NCI-H2081 treated with DMSO at 0.1 percent for 48 hours (cell line): Measurements from ENCODE around the gene SLC34A3.
"Not testable (repeated sequence)": the region's sequence is repeated elsewhere in the genome, so short reads cannot be mapped to it uniquely, and the experiment has no call there.

Experiments
- DNase-seq: peaks from one replicate; lab custom pipeline; 2025; lab: John Stamatoyannopoulos, UW

Gene SLC34A3

GRCh38 chr9:137255448-137256114, 24.9 kb downstream of the SLC34A3 start:
- no peak for DNase-seq

GRCh38 chr9:137256362-137256761, 25.7 kb downstream of the SLC34A3 start:
- DNase-seq, result no peak

GRCh38 chr9:137256856-137257255, 26.2 kb downstream of the SLC34A3 start:
- no peak for DNase-seq

- not testable (repeated sequence) for DNase-seq
Measured at GRCh38 chr9:137262173-137262908, 31.6 kb downstream of the SLC34A3 start.

- DNase-seq, result no peak
Measured at GRCh38 chr9:137262909-137263285, 32.2 kb downstream of the SLC34A3 start.

- no peak for DNase-seq
Measured at GRCh38 chr9:137263506-137263905, 32.8 kb downstream of the SLC34A3 start.

- DNase-seq, result no peak
Measured at GRCh38 chr9:137264067-137264466, 33.4 kb downstream of the SLC34A3 start.

- DNase-seq, result no peak
Measured at GRCh38 chr9:137265496-137266161, 34.9 kb downstream of the SLC34A3 start.

- DNase-seq, result no peak
Measured at GRCh38 chr9:137266162-137266527, 35.4 kb downstream of the SLC34A3 start.

- DNase-seq, result no peak
Measured at GRCh38 chr9:137266585-137267453, 36.1 kb downstream of the SLC34A3 start.

- no peak for DNase-seq
Measured at GRCh38 chr9:137267933-137268355, 37.2 kb downstream of the SLC34A3 start.

- no peak for DNase-seq
Measured at GRCh38 chr9:137268538-137269201, 38.0 kb downstream of the SLC34A3 start.

- DNase-seq, result no peak
Measured at GRCh38 chr9:137269231-137269772, 38.6 kb downstream of the SLC34A3 start.

- no peak for DNase-seq
Measured at GRCh38 chr9:137270929-137271695, 40.4 kb downstream of the SLC34A3 start.

GRCh38 chr9:137271696-137272076, 41.0 kb downstream of the SLC34A3 start:
- DNase-seq, result no peak

GRCh38 chr9:137272241-137273094, 41.8 kb downstream of the SLC34A3 start:
- DNase-seq, result no peak

GRCh38 chr9:137273095-137273490, 42.4 kb downstream of the SLC34A3 start:
- DNase-seq, result no peak

GRCh38 chr9:137273611-137274320, 43.1 kb downstream of the SLC34A3 start:
- no peak for DNase-seq

- DNase-seq, result no peak
Measured at GRCh38 chr9:137275203-137275587, 44.5 kb downstream of the SLC34A3 start.
